HepG2 (cell line): ENCODE results near the gene NUDT22. TPM values are rescaled to one million over a fixed set of nuclear protein-coding genes. Genes with fewer than 3 reads are reported as not detected.

Experiments used
- ATAC-seq: fragments of 200-7000 bp; cut with Tn5 transposase; 3 replicates; pipeline ENCODE4 v1.9.1; 2020; ENCODE audit warnings: mild to moderate bottlenecking, moderate library complexity
- BruUV-seq: library from RNA; stranded (reverse); fragments of 400-500 nt; replicated peaks from 2 replicates; lab custom pipeline; 2021; lab: Mats Ljungman, UMichigan
- CTCF ChIA-PET: fragments of 300-600 bp; formaldehyde crosslinking; extraction: SDS; loops from one replicate; lab custom pipeline; 2021; ENCODE audit warnings: low total read pairs, inconsistent platforms, low intra/inter-chr PET ratio; lab: Yijun Ruan, JAX
- POLR2A ChIA-PET: fragments of 350-600 bp; sonication (Branson Sonifier 250); formaldehyde crosslinking; loops from one replicate; lab custom pipeline; 2020; ENCODE audit warnings: antibody characterized with exemption, inconsistent platforms; lab: Yijun Ruan, JAX
- DNase-seq: peaks from one replicate; pipeline ENCODE4 v3.0.0-alpha.2; 2015; ENCODE audit warnings: low spot score
- FAIRE-seq: peaks from 3 replicates; lab custom pipeline; 2011; peaks lifted over from hg19 to GRCh38; lab: Jason Lieb, UNC
- H2AFZ ChIP-seq: one replicate; pipeline ENCODE4 v1.6.1; 2011; ENCODE audit warnings: low read length, inconsistent platforms
- H3K27ac ChIP-seq: fragments of 300-600 bp; 3 replicates; pipeline ENCODE4 v1.8.0; 2011; ENCODE audit warnings: mixed run types, mild to moderate bottlenecking, mixed read lengths, low read length, inconsistent platforms; ENCODE audit not compliant: insufficient read depth; ENCODE audit errors: extremely low read length
- H3K27me3 ChIP-seq, 2 experiments: fragments of 200-600 bp in 1 of 2; 2 replicates in 1 of 2; 3 replicates in 1 of 2; pipeline versions ENCODE4 v1.6.0 to v1.8.0; 2011; ENCODE audit warnings: low read length in 2 of 2, mild to moderate bottlenecking in 2 of 2, moderate library complexity in 2 of 2, inconsistent platforms in 1 of 2; ENCODE audit not compliant: insufficient read depth in 2 of 2, control insufficient read depth in 1 of 2
- H3K36me3 ChIP-seq, 2 experiments: fragments of 200-600 bp in 1 of 2; replicated peaks in 1 of 2; 2 replicates in 1 of 2; 3 replicates in 1 of 2; pipeline versions ENCODE4 v1.5.1 to v1.8.0; 2011; ENCODE audit warnings: low read length in 2 of 2, inconsistent platforms in 1 of 2; ENCODE audit not compliant: insufficient read depth in 2 of 2, control insufficient read depth in 1 of 2
- H3K4me1 ChIP-seq: 2 replicates; pipeline ENCODE4 v1.5.1; 2012; ENCODE audit warnings: low read length, inconsistent platforms; ENCODE audit not compliant: insufficient read depth
- H3K4me2 ChIP-seq: 2 replicates; pipeline ENCODE4 v1.6.0; 2011; ENCODE audit warnings: low read depth, low read length, inconsistent platforms
- H3K4me3 ChIP-seq, 3 experiments: fragments of 200-600 bp in 1 of 3; sonication (generic), shearing (Covaris generic) in 1 of 3; replicated peaks in 1 of 3; 2 replicates each; pipeline ENCODE4 v1.5.1; 2011 to 2016; ENCODE audit warnings: low read length in 3 of 3, inconsistent platforms in 2 of 3, low read depth in 2 of 3, mild to moderate bottlenecking in 2 of 3, control low read depth in 1 of 3, mixed read lengths in 1 of 3; ENCODE audit not compliant: insufficient read depth in 1 of 3
- H3K79me2 ChIP-seq: one replicate; pipeline ENCODE4 v1.6.1; 2011; ENCODE audit warnings: low read length, inconsistent platforms; ENCODE audit not compliant: insufficient read depth
- H3K9ac ChIP-seq: 2 replicates; pipeline ENCODE4 v1.6.0; 2011; ENCODE audit warnings: mild to moderate bottlenecking, low read depth, low read length, inconsistent platforms; ENCODE audit not compliant: insufficient read depth
- H3K9me3 ChIP-seq: 2 replicates; pipeline ENCODE4 v1.5.1; 2012; ENCODE audit warnings: mild to moderate bottlenecking, low read length
- H4K20me1 ChIP-seq: 2 replicates; pipeline ENCODE4 v1.6.0; 2011; ENCODE audit warnings: inconsistent platforms, mild to moderate bottlenecking, low read length, moderate library complexity; ENCODE audit not compliant: insufficient read depth
- ARNT ChIP-seq: fragments of 450-650 bp; IDR thresholded peaks from 2 replicates; pipeline ENCODE4 v1.6.1; 2017
- ARNTL ChIP-seq: sonication (generic); formaldehyde crosslinking; IDR thresholded peaks from 2 replicates; pipeline ENCODE4 v1.4.0; 2020; ENCODE audit warnings: mild to moderate bottlenecking, missing genetic modification reagents
- ISL2 ChIP-seq: sonication (generic); formaldehyde crosslinking; IDR thresholded peaks from 2 replicates; pipeline ENCODE4 v1.5.0; 2020; ENCODE audit warnings: missing genetic modification reagents
- KLF12 ChIP-seq: sonication (generic); formaldehyde crosslinking; IDR thresholded peaks from 2 replicates; pipeline ENCODE4 v1.4.0; 2020; ENCODE audit warnings: missing genetic modification reagents, borderline replicate concordance
- NCOA5 ChIP-seq: sonication (generic); formaldehyde crosslinking; IDR thresholded peaks from 2 replicates; pipeline ENCODE4 v1.4.0; 2020; ENCODE audit warnings: missing genetic modification reagents
- NFIC ChIP-seq: IDR thresholded peaks from 2 replicates; pipeline ENCODE4 v1.6.1; 2012; ENCODE audit warnings: mild to moderate bottlenecking, low read length, inconsistent platforms
- SRF ChIP-seq: IDR thresholded peaks from 2 replicates; pipeline ENCODE4 v1.6.1; 2011; ENCODE audit warnings: mild to moderate bottlenecking, low read depth, low read length, moderate library complexity
- TP53 ChIP-seq: sonication (generic); formaldehyde crosslinking; conservative IDR thresholded peaks from 2 replicates; pipeline ENCODE4 v1.4.0; 2020; ENCODE audit warnings: missing genetic modification reagents
- ZNF230 ChIP-seq: sonication (generic); formaldehyde crosslinking; IDR thresholded peaks from 2 replicates; pipeline ENCODE4 v1.4.0; 2020; ENCODE audit warnings: mild to moderate bottlenecking, missing genetic modification reagents
- ZNF441 ChIP-seq: sonication (generic); formaldehyde crosslinking; IDR thresholded peaks from 2 replicates; pipeline ENCODE4 v1.7.0; 2021; ENCODE audit warnings: missing genetic modification reagents, borderline replicate concordance
- ZNF709 ChIP-seq: sonication (generic); formaldehyde crosslinking; IDR thresholded peaks from 2 replicates; pipeline ENCODE4 v1.5.0; 2020; ENCODE audit warnings: mild to moderate bottlenecking, missing genetic modification reagents
- WGBS: methylation state at CpG from one replicate; pipeline ENCODE4 v1.1.6; 2017; ENCODE audit warnings: low lambda C conversion rate; 5-methylcytosine and 5-hydroxymethylcytosine counted together
- in situ Hi-C: cut with HindIII; loops from 2 replicates; pipeline ENCODE4 v1.10.0; 2017; ENCODE audit warnings: low pct_unique_long_range_greater_than_20kb; ENCODE audit not compliant: extremely low pct_ligation_motif_present
- intact Hi-C: fragments of 100-400 bp; cut with micrococcal nuclease; formaldehyde crosslinking; loops from one replicate; pipeline ENCODE4 v1.10.0; 2022; ENCODE audit not compliant: unreplicated experiment
- polyA plus RNA-seq, 8 experiments: library from polyadenylated mRNA; depleted of rRNA in 3 of 8; stranded (reverse) in 7 of 8; unstranded in 1 of 8; fragments of >200 nt; fragmentation: Illumina TruSeq in 4 of 8; extraction: Trizol in 4 of 8; gene quantifications; 2 replicates each; pipeline versions ENCODE4 v1.2.1 to v1.2.3, GENCODE V29; 2011 to 2016; ENCODE audit warnings: low read depth in 4 of 8, missing spikeins in 1 of 8, mixed read lengths in 1 of 8; ENCODE audit not compliant: insufficient read depth in 1 of 8
- total RNA-seq, 5 experiments: library from RNA; depleted of rRNA; stranded (reverse); fragments of >200 nt; fragmentation: Illumina TruSeq; extraction: Trizol; gene quantifications; 2 replicates each; pipeline ENCODE4 v1.2.3, GENCODE V29; 2016; ENCODE audit warnings: low read depth in 1 of 5
- TF ChIP-seq, protein P1 (sequence below): sonication (generic); formaldehyde crosslinking; IDR thresholded peaks from 2 replicates; pipeline ENCODE4 v1.4.0; 2020; ENCODE audit warnings: missing genetic modification reagents, mild to moderate bottlenecking, borderline replicate concordance
- TF ChIP-seq, protein P2 (sequence below): fragments of 450-650 bp; IDR thresholded peaks from 2 replicates; pipeline ENCODE4 v1.6.1; 2017; ENCODE audit warnings: mild to moderate bottlenecking
- TF ChIP-seq, protein P3 (sequence below): sonication (generic); formaldehyde crosslinking; IDR thresholded peaks from 2 replicates; pipeline ENCODE4 v1.5.1; 2020; ENCODE audit warnings: missing genetic modification reagents, mild to moderate bottlenecking, borderline replicate concordance
- TF ChIP-seq, protein P4 (sequence below): IDR thresholded peaks from 2 replicates; pipeline ENCODE4 v1.6.1; 2016; ENCODE audit warnings: missing compliant biosample characterization, missing genetic modification reagents, borderline replicate concordance
- TF ChIP-seq, protein P5 (sequence below): IDR thresholded peaks from 2 replicates; pipeline ENCODE4 v1.6.1; 2012; ENCODE audit warnings: inconsistent platforms

The NUDT22 gene
- total and polyA plus RNA-seq, 2 of the 13 experiments (the other 11 are each of a cell fraction or from before 2014, with no cell fraction given), result 33.5 to 39.8 TPM

DNA sequence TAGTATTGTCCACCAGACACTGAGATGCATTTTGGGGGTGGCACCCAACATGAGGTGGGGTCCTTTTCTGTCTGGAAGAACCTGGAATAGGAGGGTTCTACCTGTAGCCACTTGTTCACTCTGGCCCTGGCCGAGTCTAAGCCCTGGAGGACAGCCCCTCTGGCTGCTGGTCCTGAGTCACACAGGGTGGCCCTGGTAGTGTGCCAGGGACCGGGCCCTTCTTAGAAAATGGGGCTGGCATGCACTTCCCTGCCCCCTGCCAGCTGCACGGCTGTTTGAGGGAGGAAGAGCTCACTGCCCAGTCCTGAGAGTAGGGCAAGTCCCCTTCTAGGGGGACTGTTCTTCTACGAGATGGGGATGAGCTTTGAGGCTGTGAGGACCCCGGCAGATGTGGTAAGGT, 27.4 kb downstream of the NUDT22 start:
- in situ Hi-C loops, result no loop called here
- Histone ChIP-seq H3K36me3 (peaks cover 7 to 10% of the 10 kb centered on the region in 2 experiments; a peak in 3 of 5 replicates), H3K4me2 (no peak overlapping the region), H3K9ac (no peak overlapping the region), H3K27ac (no peak overlapping the region), H3K27me3 (no peaks in the 10 kb centered on the region; a peak in 1 of 5 replicates), H2AFZ (no peak overlapping the region), H3K4me1 (peaks cover 41% of the 10 kb centered on the region), H3K79me2 (peaks cover 7% of the 10 kb centered on the region), H4K20me1 (no peaks in the 10 kb centered on the region), H3K4me3 (no peak overlapping the region), H3K9me3 (no peaks in the 10 kb centered on the region)
- POLR2A ChIA-PET, result no interaction called here
- DNase-seq, result no peak
- intact Hi-C loops, result no loop called here
- FAIRE-seq, result no peak
- CTCF ChIA-PET, result no interaction called here
- BruUV-seq, result no TSS peak
- no peak for ATAC-seq
- TF ChIP-seq KLF12 (CRISPR knock-in tag) (no peak), ZNF441 (CRISPR knock-in tag) (no peak), TP53 (CRISPR knock-in tag) (no peak), ZNF230 (CRISPR knock-in tag) (no peak), NFIC (no peak), ARNTL (no peak), NCOA5 (CRISPR knock-in tag) (no peak), ZNF709 (no peak), ARNT (no peak), ISL2 (no peak), SRF (no peak)
- TF ChIP-seq, protein P1, sequence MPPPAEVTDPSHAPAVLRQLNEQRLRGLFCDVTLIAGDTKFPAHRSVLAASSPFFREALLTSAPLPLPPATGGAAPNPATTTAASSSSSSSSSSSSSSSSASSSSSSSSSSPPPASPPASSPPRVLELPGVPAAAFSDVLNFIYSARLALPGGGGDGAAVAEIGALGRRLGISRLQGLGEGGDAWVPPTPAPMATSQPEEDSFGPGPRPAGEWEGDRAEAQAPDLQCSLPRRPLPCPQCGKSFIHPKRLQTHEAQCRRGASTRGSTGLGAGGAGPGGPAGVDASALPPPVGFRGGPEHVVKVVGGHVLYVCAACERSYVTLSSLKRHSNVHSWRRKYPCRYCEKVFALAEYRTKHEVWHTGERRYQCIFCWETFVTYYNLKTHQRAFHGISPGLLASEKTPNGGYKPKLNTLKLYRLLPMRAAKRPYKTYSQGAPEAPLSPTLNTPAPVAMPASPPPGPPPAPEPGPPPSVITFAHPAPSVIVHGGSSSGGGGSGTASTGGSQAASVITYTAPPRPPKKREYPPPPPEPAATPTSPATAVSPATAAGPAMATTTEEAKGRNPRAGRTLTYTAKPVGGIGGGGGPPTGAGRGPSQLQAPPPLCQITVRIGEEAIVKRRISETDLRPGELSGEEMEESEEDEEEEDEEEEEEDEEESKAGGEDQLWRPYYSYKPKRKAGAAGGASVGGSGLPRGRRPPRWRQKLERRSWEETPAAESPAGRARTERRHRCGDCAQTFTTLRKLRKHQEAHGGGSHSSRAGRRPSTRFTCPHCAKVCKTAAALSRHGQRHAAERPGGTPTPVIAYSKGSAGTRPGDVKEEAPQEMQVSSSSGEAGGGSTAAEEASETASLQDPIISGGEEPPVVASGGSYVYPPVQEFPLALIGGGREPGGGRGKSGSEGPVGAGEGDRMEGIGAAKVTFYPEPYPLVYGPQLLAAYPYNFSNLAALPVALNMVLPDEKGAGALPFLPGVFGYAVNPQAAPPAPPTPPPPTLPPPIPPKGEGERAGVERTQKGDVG (CRISPR knock-in tag), result no peak
- TF ChIP-seq, protein P2, sequence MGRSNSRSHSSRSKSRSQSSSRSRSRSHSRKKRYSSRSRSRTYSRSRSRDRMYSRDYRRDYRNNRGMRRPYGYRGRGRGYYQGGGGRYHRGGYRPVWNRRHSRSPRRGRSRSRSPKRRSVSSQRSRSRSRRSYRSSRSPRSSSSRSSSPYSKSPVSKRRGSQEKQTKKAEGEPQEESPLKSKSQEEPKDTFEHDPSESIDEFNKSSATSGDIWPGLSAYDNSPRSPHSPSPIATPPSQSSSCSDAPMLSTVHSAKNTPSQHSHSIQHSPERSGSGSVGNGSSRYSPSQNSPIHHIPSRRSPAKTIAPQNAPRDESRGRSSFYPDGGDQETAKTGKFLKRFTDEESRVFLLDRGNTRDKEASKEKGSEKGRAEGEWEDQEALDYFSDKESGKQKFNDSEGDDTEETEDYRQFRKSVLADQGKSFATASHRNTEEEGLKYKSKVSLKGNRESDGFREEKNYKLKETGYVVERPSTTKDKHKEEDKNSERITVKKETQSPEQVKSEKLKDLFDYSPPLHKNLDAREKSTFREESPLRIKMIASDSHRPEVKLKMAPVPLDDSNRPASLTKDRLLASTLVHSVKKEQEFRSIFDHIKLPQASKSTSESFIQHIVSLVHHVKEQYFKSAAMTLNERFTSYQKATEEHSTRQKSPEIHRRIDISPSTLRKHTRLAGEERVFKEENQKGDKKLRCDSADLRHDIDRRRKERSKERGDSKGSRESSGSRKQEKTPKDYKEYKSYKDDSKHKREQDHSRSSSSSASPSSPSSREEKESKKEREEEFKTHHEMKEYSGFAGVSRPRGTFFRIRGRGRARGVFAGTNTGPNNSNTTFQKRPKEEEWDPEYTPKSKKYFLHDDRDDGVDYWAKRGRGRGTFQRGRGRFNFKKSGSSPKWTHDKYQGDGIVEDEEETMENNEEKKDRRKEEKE, result no peak
- TF ChIP-seq, protein P3, sequence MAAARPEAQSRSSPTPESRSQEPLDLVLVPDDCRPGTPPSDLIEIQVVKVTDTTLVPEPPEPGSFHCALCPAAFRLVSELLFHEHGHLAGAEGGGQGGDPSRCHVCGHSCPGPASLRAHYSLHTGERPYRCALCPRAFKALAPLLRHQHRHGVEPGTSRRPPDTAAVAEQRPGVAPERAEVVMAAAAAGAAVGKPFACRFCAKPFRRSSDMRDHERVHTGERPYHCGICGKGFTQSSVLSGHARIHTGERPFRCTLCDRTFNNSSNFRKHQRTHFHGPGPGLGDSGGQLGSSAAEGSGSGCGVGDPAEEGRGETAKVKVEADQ (CRISPR knock-in tag), result no peak
- TF ChIP-seq, protein P4, sequence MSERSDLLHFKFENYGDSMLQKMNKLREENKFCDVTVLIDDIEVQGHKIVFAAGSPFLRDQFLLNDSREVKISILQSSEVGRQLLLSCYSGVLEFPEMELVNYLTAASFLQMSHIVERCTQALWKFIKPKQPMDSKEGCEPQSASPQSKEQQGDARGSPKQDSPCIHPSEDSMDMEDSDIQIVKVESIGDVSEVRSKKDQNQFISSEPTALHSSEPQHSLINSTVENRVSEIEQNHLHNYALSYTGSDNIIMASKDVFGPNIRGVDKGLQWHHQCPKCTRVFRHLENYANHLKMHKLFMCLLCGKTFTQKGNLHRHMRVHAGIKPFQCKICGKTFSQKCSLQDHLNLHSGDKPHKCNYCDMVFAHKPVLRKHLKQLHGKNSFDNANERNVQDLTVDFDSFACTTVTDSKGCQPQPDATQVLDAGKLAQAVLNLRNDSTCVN, result no peak
- TF ChIP-seq, protein P5, sequence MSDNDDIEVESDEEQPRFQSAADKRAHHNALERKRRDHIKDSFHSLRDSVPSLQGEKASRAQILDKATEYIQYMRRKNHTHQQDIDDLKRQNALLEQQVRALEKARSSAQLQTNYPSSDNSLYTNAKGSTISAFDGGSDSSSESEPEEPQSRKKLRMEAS, result no peak
- WGBS, result 94% methylated on average over 5 of the region's 5 CpGs
